Measurements from ENCODE around the gene GRK5.

DNA sequence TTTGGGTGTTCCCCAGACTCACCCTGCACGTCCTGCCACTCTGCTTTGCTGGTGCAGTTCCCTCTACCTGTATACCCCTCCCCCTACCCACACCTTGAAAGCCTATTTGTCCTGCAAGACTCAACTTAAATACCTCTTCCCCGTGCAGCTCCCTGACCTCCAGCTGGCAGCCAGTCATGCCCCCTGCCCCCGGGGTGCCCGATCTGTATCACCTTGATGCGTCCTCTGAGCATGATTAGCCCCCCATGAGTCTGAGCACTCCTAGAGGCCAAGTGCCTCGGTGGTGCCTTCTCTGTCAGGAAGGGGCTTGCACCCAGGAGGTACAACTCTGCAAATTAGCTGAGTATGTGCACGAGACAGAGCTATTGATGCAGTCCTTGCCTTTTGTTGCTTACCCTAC lies 240.1 kb downstream of the GRK5 start:
- TF ChIP-seq SP1 (IDR thresholded peaks at IDR 0.05), result no peak
- TF ChIP-seq FOXA1 (IDR thresholded peaks at IDR 0.05), result no peak
- no peak for TF ChIP-seq L3MBTL2 (conservative IDR thresholded peaks at IDR 0.05)
- TF ChIP-seq ARNT (IDR thresholded peaks at IDR 0.05), result no peak
- TF ChIP-seq, protein P1, sequence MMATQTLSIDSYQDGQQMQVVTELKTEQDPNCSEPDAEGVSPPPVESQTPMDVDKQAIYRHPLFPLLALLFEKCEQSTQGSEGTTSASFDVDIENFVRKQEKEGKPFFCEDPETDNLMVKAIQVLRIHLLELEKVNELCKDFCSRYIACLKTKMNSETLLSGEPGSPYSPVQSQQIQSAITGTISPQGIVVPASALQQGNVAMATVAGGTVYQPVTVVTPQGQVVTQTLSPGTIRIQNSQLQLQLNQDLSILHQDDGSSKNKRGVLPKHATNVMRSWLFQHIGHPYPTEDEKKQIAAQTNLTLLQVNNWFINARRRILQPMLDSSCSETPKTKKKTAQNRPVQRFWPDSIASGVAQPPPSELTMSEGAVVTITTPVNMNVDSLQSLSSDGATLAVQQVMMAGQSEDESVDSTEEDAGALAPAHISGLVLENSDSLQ (IDR thresholded peaks at IDR 0.05), result no peak
- TF ChIP-seq SUZ12 (IDR thresholded peaks at IDR 0.05), result no peak
- no peak for TF ChIP-seq BHLHE40 (IDR thresholded peaks at IDR 0.05; ENCODE audit: borderline replicate concordance)
- TF ChIP-seq LEF1 (IDR thresholded peaks at IDR 0.05; ENCODE audit: borderline replicate concordance), result no peak
- no peak for TF ChIP-seq HDGF (IDR thresholded peaks at IDR 0.05; ENCODE audit: borderline replicate concordance)
- TF ChIP-seq ELF4 (IDR thresholded peaks at IDR 0.05), result no peak
- no peak for TF ChIP-seq ZNF384 (IDR thresholded peaks at IDR 0.05)
- no peak for TF ChIP-seq TARDBP (IDR thresholded peaks at IDR 0.05)

Measured in HEK293T (cell line).